BE2C (cell line): ENCODE measurements around the gene GSDMA.

Source experiments
- DNase-seq: peaks from one replicate; pipeline ENCODE4 v3.0.0-alpha.2; 2020
- H3K27me3 ChIP-seq: fragments of 250-450 bp; sonication (Bioruptor Pico); 2 replicates; pipeline ENCODE4 v1.5.1; 2020; ENCODE audit warnings: mild to moderate bottlenecking
- H3K36me3 ChIP-seq: fragments of 250-450 bp; sonication (Bioruptor Pico); 2 replicates; pipeline ENCODE4 v1.5.1; 2020; ENCODE audit warnings: mild to moderate bottlenecking
- H3K4me1 ChIP-seq: fragments of 250-450 bp; sonication (Bioruptor Pico); 2 replicates; pipeline ENCODE4 v1.5.1; 2020
- H3K4me3 ChIP-seq: 2 replicates; pipeline ENCODE4 v1.5.1; 2011; ENCODE audit warnings: low read depth, low read length
- H3K9me3 ChIP-seq: fragments of 250-450 bp; sonication (Bioruptor Pico); 2 replicates; pipeline ENCODE4 v1.5.1; 2020
- CTCF ChIP-seq: IDR thresholded peaks from 2 replicates; pipeline ENCODE4 v1.5.1; 2012; ENCODE audit warnings: mild to moderate bottlenecking, low read depth, low read length

The GSDMA gene

DNA sequence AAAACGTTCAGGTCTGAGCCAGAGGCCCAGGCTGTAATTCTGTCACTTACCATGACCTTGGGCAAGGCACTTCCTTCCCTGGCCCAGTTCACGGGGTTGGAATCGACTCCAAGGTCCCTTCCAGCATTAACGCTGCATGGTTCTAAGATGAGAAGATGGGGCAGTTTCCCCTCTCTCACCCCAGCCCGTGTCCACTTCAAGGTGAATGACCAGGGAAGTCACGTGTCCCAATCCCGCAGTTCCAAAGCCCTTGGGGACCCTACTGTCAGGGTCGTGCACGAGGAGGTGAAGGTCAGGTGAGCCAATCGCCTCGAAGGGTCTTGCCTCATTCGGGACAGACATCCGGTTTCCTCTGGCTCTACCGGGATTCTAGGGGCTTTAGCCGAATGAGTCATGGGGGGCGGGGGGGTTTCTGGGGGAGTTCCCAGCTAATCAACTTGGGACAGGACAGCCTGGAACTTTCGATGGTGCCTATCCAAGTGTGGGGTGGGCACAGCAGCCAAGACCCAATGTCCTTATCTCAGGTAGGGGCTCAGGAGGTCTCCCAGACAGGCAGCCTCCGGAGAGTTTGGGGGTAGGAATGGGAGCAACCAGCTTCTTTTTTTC lies 51.7 kb downstream of the GSDMA start:
- no peak for DNase-seq
- H3K36me3 ChIP-seq: peaks cover 8% of the 10 kb centered on the region; the same call in 1 of the 2 replicates
- H3K9me3 ChIP-seq: no peaks in the 10 kb centered on the region
- no peaks in the 10 kb centered on the region for H3K4me1 ChIP-seq
- no peak for TF ChIP-seq CTCF
- no peak overlapping the region for H3K4me3 ChIP-seq
- no peaks in the 10 kb centered on the region for H3K27me3 ChIP-seq

- no peaks in the 10 kb centered on the region for H3K4me1 ChIP-seq
- no peak for DNase-seq
- H3K27me3 ChIP-seq: no peaks in the 10 kb centered on the region
- TF ChIP-seq CTCF: no peak
- H3K9me3 ChIP-seq: no peaks in the 10 kb centered on the region
- H3K36me3 ChIP-seq: peaks cover 15% of the 10 kb centered on the region; the same call in 1 of the 2 replicates
- H3K4me3 ChIP-seq: no peak within 1 kb of the TSS
These were observed 52.5 kb downstream of the GSDMA start, which contains the start of gene CSF3 for GRCh38 chr17:40015005-40015997. Gene CSF3 (plus strand): TSS chr17:40015440. CDS start chr17:40015475, 35 bp downstream.

- no peaks in the 10 kb centered on the region for H3K27me3 ChIP-seq
- H3K9me3 ChIP-seq: no peaks in the 10 kb centered on the region
- no peak for DNase-seq
- no peak for TF ChIP-seq CTCF
- no peaks in the 10 kb centered on the region for H3K4me1 ChIP-seq
- peaks cover 18% of the 10 kb centered on the region for H3K36me3 ChIP-seq
- H3K4me3 ChIP-seq: no peak overlapping the region
These were observed 53.5 kb downstream of the GSDMA start for GRCh38 chr17:40015998-40016985.

- TF ChIP-seq CTCF: no peak
- DNase-seq: no peak
- H3K4me1 ChIP-seq: no peaks in the 10 kb centered on the region
- no peaks in the 10 kb centered on the region for H3K27me3 ChIP-seq
- no peaks in the 10 kb centered on the region for H3K9me3 ChIP-seq
- H3K4me3 ChIP-seq: no peak overlapping the region
- peaks cover 29% of the 10 kb centered on the region for H3K36me3 ChIP-seq
These were observed 54.7 kb downstream of the GSDMA start for GRCh38 chr17:40017422-40018080.

DNA sequence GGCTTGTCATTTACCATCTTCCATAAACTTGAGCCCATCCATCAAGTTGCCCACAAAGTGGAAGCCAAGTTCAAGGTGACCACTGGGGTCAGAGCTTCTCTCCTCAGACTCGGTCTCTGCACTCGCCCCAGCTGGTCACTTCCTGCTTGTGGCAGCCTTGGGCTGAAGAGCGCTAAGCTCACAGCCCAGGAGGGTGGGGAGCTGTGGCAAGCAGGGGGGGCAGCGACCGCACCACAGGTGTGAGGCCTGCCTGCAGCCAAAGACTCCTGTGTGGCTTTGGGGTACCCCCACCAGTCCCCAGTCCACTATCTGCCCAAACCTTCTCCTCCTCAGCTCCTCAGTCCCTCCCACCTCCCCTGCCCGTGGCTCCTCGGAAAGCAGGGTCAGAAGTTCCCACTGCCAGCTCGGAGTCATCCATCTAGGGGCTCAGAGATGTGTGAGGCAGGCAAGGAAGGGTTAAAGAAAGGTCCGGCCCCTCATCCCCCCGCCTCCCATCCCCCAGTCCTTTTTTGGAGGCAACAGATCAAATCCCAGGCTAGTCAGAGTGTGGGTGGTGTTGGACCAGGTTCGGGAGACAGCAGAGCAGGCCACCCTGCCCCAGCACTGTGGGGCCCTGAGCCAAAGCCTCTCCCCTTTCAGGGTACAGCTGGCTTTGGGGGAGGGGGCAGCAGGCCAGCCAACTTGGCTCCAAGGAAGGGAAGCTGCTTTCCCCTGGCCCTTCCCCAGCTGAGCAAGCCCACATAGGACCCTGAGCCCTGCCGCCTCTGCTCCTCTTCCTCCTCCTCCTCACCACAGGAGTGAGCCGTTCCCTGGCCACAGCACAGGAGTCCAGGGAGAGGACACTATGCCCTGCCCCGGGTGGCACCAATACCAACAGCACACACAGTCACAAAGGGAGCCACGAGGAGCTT lies 55.7 kb downstream of the GSDMA start:
- TF ChIP-seq CTCF: no peak
- Histone ChIP-seq H3K9me3 (no peaks in the 10 kb centered on the region), H3K27me3 (no peaks in the 10 kb centered on the region), H3K4me1 (no peaks in the 10 kb centered on the region), H3K4me3 (no peak overlapping the region), H3K36me3 (peaks cover 37% of the 10 kb centered on the region)
- no peak for DNase-seq
